ENCODE measurements around the gene MED27. TPM values are rescaled to one million over a fixed set of nuclear protein-coding genes. Genes with fewer than 3 reads are reported as not detected.

MED27 gene
- total and polyA plus RNA-seq, 10 of the 15 experiments (the other 5 are each of a cell fraction or from before 2014, with no cell fraction given), result 20.3 to 50.3 (median 35.5) TPM

DNA sequence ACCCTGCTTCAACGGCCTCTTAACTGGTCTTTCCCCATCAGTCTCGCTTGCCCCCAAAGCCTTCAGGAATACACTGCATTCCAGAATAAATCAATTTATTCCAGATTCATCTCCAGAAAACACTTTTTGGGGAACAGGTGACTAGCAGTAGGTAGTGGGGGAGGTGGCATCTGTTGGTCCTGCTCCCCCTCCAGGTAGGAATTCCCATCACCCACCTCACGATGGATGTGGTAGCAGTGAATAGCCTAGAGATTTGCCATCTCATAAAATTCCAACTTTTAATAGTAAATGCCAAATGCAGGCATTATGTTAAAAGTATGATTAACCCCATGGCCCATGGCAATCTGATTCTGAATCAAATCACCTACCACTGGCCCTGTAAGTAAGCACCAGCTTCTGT lies 142.7 kb downstream of the MED27 start:
- no peaks in the 10 kb centered on the region for H3K79me2 ChIP-seq (ENCODE audit: control insufficient read depth, insufficient read depth, low read length)
- ATAC-seq (no peak), DNase-seq (ENCODE audit: low read depth, low spot score) (no peak), FAIRE-seq (no peak)
- no peak overlapping the region for H3K4me2 ChIP-seq (ENCODE audit: control insufficient read depth, insufficient read depth)
- WGBS (ENCODE audit: insufficient coverage, insufficient replicate concordance, low lambda C conversion rate, missing lambda C conversion rate), result 97% methylated on average over 3 of the region's 3 CpGs
- ChIA-PET SMC1A (ENCODE audit: uncharacterized antibody, unreplicated experiment) (no interaction called here), CTCF (no interaction called here), POLR2A (no interaction called here), RAD21 (ENCODE audit: unreplicated experiment) (no interaction called here)
- H3K4me1 ChIP-seq (ENCODE audit: control insufficient read depth, insufficient read depth, low read length), result no peaks in the 10 kb centered on the region
- H3K27ac ChIP-seq (ENCODE audit: control insufficient read depth, insufficient read depth), result no peak overlapping the region
- intact Hi-C loops (cut with micrococcal nuclease; ENCODE audit: unreplicated experiment), result no loop called here
- peaks cover 0 to 1% of the 10 kb centered on the region in 2 experiments; a peak in 1 of 4 replicates for H3K36me3 ChIP-seq (ENCODE audit: control insufficient read depth in 2 of 2, insufficient read depth in 2 of 2, low read length in 1 of 2)
- no peak overlapping the region for H3K4me3 ChIP-seq
- no peak overlapping the region for H2AFZ ChIP-seq (ENCODE audit: control insufficient read depth, low read depth, low read length)
- no TSS peak for BruUV-seq (replicated peaks)
- no peak overlapping the region for H3K9ac ChIP-seq (ENCODE audit: control insufficient read depth, insufficient read depth, low read length)
- H3K27me3 ChIP-seq (replicated peaks in 1 of 2; ENCODE audit: control insufficient read depth in 2 of 2, insufficient read depth in 2 of 2, low read length in 1 of 2), result no peaks in the 10 kb centered on the region
- TF ChIP-seq NFYB (IDR thresholded peaks at IDR 0.05; ENCODE audit: insufficient read depth, low read depth, low read length) (no peak), ZNF592 (IDR thresholded peaks at IDR 0.05) (no peak), ASH2L (IDR thresholded peaks at IDR 0.05; ENCODE audit: borderline replicate concordance, low read depth) (no peak), JUNB (IDR thresholded peaks at IDR 0.05) (no peak), NBN (IDR thresholded peaks at IDR 0.05) (no peak), YY1 (IDR thresholded peaks at IDR 0.05; ENCODE audit: low read depth, low read length) (no peak), NFIC (IDR thresholded peaks at IDR 0.05; ENCODE audit: low read depth, low read length) (no peak), SUZ12 (IDR thresholded peaks at IDR 0.05; ENCODE audit: unreplicated experiment) (no peak), RAD51 (IDR thresholded peaks at IDR 0.05) (no peak), ATF7 (IDR thresholded peaks at IDR 0.05; ENCODE audit: low read depth) (no peak), ZBTB4 (CRISPR knock-in tag; IDR thresholded peaks at IDR 0.05) (no peak)
- no peaks in the 10 kb centered on the region for H3K9me3 ChIP-seq (replicated peaks; ENCODE audit: control insufficient read depth, insufficient read depth, low read length)
- H4K20me1 ChIP-seq (ENCODE audit: control insufficient read depth, insufficient read depth), result no peaks in the 10 kb centered on the region
- in situ Hi-C loops (cut with MboI), result no loop called here
